PC-3 (cell line): ENCODE results near the gene SSRP1.

Source experiments
- EZH2 ChIP-seq: fragments of 300-600 bp; sonication (generic); IDR thresholded peaks from one replicate; pipeline ENCODE4 v1.6.1; 2017; ENCODE audit warnings: antibody characterized with exemption, mild to moderate bottlenecking, low read length; ENCODE audit not compliant: unreplicated experiment
- EZH2phosphoT487 ChIP-seq: fragments of 300-600 bp; sonication (generic); IDR thresholded peaks from 2 replicates; pipeline ENCODE4 v1.6.1; 2018; ENCODE audit warnings: mild to moderate bottlenecking, antibody characterized with exemption, low read length, borderline replicate concordance
- TF ChIP-seq, protein P1 (sequence below): fragments of 300-600 bp; sonication (generic); conservative IDR thresholded peaks from 2 replicates; pipeline ENCODE4 v1.5.1; 2017; ENCODE audit warnings: antibody characterized with exemption, low read depth, mild to moderate bottlenecking, low read length

DNA sequence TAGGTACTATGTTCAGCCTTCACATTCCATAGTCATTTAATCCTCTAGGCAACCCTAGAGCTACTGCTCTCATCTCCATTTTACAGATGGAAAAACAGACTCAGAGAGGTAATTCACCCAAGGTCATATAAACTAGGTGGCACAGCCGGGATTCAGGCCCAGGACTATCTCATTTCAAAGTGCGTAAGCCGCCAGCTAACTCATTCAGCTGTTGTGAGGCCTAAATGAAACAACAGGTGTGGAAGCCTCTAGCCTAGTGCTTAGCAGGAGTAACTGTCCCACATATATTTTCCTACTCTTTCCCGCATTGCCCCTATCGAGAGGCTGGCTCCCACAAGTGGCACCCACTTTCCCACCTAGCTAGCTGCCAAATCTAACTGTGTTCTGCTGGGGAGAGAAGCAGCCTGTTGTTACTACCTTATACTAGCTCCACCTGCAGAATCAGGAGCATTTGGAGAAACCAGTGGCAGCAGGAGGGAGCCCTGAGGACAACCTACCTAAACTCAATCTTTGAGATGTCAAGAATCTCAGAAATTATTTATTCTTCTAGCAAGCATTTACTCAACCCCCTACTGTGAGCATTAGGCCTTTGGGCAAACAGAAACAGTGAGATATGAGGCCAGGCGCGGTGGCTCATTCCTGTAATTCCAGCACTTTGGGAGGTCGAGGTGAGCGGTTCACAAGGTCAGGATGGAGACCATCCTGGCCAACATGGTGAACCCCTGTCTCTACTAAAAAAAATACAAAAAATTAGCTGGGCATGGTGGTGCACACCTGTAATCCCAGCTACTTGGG, 24.4 kb upstream of the SSRP1 start:
- TF ChIP-seq EZH2: no peak
- TF ChIP-seq, protein P1, sequence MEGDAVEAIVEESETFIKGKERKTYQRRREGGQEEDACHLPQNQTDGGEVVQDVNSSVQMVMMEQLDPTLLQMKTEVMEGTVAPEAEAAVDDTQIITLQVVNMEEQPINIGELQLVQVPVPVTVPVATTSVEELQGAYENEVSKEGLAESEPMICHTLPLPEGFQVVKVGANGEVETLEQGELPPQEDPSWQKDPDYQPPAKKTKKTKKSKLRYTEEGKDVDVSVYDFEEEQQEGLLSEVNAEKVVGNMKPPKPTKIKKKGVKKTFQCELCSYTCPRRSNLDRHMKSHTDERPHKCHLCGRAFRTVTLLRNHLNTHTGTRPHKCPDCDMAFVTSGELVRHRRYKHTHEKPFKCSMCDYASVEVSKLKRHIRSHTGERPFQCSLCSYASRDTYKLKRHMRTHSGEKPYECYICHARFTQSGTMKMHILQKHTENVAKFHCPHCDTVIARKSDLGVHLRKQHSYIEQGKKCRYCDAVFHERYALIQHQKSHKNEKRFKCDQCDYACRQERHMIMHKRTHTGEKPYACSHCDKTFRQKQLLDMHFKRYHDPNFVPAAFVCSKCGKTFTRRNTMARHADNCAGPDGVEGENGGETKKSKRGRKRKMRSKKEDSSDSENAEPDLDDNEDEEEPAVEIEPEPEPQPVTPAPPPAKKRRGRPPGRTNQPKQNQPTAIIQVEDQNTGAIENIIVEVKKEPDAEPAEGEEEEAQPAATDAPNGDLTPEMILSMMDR: no peak
- no peak for TF ChIP-seq EZH2phosphoT487
